GM21576 (cell line): ENCODE data around the gene COLGALT1.

Experiments
- ATAC-seq: cut with Tn5 transposase; IDR thresholded peaks from one replicate; pipeline ENCODE4 v1.9.1; 2021; ENCODE audit warnings: mild to moderate bottlenecking, moderate library complexity; ENCODE audit not compliant: unreplicated experiment

The COLGALT1 gene

DNA sequence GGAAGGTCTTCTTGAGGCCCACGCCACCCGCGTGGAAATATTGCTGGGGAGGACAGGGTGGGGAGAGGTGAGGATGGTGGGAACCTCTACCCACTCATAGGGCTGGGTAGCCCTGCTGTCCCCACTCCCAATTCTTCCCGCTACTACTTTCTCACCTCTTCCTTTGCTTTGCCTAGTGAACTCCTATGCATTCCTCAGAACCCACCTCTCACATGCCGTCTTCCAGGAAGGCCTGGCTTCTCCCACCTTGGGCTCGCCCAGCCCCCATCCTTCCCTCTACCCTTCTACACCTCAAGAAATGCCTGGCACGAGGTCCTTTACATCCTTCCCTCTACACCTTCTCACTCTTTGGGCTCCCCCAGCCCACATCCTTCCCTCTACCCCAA, 62.4 kb downstream of the COLGALT1 start:
- no peak for ATAC-seq

DNA sequence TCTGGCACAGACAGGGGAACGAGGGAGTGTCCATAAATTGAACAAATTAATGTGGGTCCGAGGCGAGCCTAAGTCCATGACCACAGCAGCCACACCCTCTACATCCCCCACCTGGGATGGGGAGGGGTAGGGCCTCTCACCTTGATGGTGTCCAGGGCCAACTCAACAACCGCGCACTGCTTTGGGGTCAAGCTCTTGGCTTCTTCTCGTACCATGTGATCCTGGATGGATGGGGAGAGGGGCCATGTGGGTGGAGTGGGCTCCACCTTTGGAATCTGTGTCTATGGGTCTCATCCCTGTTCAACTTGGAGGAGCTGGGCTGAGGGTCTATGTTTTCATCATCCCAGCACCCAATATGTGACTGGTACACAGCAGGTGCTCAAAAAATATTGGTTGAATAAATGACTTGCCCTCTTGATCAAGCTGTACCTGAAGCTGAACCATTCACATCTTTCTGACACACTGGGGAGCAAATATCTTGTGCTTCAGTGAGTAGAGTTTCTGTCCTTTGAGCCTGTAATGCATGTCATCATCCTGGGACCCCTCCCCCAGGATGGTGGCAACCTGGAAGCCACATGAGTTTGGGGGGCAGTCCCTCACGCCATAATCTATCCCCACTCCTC, 62.9 kb downstream of the COLGALT1 start:
- no peak for ATAC-seq

DNA sequence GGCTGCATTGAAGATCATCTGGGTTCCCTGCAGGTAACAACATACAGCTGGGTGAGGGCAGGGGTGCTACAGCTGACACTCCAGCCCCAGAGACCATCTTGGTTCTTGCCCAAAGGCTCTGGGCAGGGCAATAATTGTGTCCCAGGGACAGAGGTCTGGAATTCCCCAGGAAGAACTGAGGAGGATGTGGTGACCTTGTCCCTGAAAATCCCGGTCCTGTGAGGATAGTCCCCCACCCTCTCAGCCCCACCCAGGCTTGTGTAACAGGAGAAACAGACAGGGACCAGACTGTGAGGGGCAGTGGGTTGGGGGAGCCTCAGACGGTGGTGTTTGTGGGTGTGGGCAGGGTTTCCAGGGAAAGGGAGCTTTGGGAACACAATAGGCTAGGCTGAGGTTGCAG, 63.5 kb downstream of the COLGALT1 start:
- no peak for ATAC-seq

DNA sequence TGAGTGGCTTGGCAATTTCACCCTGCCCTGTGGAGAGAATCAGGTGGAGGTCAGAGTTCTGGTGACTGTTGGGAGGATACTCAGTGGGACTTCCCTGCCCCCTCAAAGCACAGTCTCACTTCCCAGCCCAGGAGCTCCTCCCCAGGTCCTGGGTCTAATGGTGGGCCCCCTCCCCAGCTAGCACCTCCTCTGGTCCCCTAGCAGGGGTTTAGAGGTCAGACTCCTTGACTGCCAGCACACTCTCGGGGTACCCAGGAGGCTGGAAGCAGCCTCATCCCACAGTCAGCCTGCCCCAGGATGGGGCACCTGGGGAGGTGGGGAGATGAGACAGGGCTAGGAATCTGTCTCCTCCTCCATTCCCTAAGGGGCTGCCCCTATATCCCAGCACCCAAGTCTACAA, 65.2 kb downstream of the COLGALT1 start:
- ATAC-seq = no peak

DNA sequence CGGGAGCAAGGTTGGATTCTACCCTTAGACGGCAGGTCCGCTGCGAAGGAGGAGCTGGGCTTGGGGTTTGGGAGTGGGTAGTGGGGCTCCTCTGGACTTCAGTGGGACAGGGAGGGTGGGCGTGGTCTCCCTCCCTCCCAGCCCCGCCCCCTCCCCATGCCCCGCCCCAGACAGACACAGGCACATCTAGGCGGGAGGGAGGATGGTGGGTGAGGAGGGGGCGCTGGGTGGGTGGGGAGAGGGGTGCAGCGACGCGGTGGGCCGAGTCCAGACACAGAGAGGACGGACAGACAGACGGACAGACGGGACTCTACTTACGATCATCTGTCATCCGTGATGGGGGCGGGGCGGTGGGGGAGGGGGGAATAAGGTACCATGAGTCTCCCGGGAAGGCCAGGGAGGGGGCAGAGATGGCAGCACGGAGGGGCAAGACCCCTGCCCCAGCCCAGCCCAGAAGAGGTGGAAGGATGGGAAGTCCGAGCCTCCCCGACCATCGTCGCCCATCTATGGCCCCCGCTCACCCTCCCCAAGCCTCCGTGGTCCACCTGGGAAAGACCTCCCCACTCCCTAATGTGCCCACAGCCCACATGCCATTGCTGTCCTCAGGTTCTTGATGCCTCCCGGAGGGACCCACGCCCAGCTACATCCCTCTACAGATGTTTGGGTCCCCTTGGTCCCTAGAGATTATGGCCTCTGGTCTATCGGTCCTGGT, 67.9 kb downstream of the COLGALT1 start:
- no peak for ATAC-seq

DNA sequence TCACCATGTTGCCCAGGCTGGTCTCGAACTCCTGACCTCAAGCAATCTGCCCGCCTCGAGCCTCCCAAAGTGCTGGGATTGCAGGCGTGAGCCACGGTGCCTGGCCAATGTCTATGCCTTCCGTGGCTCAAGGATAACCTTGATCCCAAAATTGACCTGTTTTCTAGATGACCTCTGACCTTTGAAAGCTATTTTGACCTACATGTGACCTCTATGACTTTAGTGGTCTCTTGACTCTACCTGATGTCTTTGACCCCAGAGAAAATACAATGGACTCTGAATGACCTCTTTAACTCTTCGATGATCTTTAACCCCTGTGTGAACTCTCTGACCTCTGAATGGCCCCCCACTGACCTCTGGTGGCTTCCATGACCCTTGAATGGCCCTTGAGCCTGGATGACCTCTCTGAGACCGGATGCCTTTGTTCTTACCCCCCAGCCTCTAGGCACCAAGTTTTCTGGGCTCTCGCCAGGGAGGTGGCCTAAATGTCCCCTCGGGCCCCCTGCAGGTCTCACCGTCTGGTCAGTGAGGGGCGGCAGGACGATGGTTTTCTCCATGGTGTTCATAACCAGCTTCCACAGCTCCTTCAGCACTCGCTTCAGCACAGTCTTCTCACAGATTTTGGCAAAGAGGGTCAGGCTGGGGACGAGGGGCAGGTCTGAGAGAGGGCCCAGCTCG, 69.0 kb downstream of the COLGALT1 start:
- no peak for ATAC-seq

DNA sequence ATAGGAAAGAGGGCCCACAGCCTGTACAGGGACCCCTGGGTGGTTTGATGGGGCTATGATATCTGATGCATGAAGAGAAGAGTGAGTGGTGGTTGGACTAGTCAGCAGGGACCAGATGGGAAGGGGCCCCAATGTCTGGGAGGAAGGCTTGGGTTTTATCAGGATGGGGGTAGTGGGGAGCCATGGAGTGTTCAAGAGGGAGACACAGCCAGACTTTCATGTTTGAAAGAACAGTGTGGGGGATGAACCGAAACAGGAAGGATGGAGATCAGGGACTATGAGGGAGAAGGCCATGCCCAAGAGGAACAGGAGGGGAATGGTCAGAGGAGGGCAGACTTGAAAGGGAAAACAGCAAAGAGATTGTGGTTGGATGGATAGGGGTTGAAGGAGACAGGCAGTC, 69.6 kb downstream of the COLGALT1 start:
- no peak for ATAC-seq

DNA sequence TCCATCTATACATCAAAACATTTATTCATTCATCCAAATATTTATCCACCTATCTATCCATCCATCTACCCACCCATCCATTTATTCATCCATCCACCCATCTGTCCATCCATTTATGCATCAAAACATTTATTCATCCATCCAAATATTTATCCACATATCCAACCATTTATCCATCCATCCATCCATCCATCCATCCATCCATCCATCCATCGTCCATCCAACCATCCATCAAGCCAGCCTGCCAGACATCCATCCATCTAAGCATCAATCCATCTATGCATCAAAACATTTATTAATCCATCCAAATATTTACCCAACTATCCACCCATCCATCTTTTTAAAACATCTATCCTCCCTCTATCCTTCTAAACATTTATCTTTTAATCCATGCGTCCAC, 70.5 kb downstream of the COLGALT1 start:
- no peak for ATAC-seq

DNA sequence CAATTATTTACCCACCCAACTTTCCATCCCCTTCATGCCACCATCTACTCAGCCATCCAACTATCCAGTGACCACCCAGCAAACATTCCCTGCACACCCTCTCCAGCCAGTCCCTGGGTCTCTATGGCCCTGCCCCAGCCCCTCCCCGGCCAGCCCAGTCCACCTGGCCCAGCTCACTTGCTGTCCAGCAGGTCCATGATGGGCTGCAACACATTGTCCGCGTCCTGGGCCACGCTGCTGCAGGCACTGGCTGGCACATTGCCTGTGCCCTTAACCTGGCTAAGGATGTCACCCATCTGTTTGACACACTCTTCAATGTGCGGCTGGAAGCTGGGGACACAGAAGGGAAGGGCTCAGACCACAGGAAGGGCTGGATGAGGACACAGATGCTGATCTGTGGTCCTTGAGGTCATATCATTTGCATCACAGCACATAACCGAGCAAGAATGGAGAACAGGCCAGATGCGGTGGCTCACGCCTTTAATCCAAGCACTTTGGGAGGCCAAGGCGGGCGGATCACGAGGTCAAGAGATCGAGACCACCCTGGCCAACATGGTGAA, 71.1 kb downstream of the COLGALT1 start:
- ATAC-seq = no peak

DNA sequence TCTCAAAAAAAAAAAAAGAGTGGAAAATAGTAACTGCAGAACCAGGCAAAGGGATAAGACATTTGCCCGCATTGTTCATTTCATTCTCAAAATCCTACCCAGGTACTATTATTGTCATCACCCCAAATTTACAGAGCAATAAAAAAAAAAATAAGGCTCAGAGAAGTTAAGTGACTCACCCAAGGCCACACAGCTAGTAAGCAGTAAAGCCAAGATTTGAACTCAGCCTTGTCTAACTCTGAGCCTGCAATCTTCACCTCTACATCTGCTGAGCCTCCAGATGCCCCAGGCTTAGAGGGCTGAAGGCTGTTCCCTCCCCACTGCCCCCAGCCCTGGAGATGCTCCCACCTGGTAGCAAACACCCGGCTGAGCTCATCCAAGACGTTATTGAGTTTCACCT, 71.7 kb downstream of the COLGALT1 start:
- ATAC-seq = no peak

DNA sequence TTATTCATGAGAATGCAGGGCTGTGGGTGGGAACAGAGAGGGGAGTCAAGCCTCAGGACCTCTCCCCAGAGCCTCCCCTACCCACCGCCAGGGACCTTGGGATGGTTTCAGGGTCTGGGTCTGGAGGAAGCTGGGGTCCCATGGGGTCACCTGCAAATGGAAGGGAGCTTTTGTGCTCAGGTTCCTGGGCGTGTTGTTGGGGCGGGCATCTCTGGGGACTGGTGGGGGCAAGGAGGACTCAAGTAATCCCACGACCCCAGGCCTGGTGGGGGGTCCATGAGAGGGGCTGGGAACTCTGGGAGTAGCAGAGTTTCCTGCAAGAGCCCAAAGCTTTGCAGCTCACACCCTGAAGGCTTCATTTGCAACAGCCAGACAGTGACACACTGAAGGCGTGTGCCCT, 72.5 kb downstream of the COLGALT1 start:
- ATAC-seq = no peak

DNA sequence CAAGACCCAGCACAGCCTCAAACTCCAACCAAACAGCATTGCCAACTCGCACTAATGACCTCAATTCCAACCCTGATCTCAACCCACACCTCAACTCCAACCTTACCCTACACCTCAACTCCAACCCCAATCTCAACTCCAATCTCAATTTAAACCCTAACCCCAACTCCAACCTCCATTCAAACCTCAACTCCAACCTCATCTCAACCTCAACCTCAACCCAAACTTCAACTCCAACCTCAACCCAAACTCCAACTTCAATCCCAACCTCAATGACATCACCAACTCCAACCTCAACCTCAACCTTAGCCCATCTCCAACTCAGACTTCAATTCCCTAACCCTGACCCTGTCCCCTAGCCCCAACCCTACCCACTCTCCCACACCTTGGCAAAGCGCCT, 74.3 kb downstream of the COLGALT1 start:
- no peak for ATAC-seq

DNA sequence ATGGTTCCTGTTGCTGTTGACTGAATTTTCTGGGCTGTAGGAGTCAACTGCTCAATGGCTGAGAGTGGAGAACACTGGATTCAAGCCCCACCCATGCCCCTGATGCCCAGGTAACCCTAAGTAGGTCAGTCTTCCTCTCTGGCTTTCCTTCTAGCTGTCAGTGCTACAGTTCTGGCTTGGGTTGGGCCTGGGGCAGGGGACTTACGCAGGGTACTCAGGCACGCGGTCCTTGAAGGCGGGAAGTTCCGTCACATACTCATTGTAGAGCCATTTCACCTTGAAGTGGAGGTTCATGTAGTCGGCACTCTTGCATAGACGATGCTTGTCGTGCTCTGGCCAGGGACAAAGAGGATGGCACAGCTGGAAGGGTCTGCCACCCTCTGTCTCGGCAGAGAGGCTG, 77.1 kb downstream of the COLGALT1 start:
- no peak for ATAC-seq
